Forelimb muscle (tissue), 1 donor: Measurements from ENCODE around the gene DGKH. TPM values are rescaled to one million over a fixed set of nuclear protein-coding genes. Genes with fewer than 3 reads are reported as not detected.
"Not testable (repeated sequence)": the region's sequence is repeated elsewhere in the genome, so short reads cannot be mapped to it uniquely, and the experiment has no call there.

ENCODE experiments used
- DNase-seq: peaks from one replicate; pipeline ENCODE4 v3.0.0-alpha.2; 2013; ENCODE audit warnings: low read depth
- polyA plus RNA-seq: library from polyadenylated mRNA; unstranded; fragments of 120-200 nt; gene quantifications from one replicate; pipeline ENCODE4 v1.2.1, GENCODE V29; 2013; ENCODE audit not compliant: insufficient read length

DGKH gene
- polyA plus RNA-seq, 1 donor = 3.1 TPM

DNA sequence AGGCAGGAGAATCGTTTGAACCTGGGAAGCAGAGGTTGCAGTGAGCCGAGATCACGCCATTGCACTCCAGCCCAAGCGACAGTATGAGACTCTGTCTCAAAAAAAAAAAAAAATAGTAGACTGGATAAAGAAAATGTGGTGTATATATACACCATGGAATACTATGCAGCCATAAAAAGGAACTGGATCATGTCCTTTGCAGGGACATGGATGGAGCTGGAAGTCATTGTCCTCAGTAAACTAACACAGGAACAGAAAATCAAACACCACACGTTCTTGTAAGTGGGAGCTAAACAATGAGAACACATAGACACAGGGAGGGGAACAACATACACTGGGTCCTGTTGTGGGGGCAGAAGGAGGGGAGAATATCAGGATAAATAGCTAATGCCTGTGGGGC, 178.3 kb downstream of the DGKH start:
- DNase-seq = not testable (repeated sequence)

DNA sequence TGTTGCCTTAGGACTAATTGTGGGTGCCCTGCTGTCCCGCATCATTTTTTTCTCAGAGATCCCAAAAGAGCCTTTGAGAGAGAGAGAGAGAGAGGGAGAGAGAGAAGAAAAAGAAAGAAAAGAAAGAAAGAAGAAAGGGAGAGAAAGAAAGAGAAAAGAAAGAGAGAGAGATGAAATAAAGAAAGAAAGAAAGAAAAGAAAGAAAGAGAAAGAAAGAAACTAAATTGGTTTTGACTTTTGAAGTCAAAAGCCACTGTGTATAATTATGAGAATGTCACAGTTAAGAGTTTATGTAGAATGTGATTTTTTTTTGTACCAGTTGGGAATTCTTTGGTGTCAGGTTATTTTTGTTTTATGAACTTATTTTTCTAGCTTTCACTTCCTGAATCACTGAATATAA, 180.1 kb downstream of the DGKH start:
- no peak for DNase-seq

DNA sequence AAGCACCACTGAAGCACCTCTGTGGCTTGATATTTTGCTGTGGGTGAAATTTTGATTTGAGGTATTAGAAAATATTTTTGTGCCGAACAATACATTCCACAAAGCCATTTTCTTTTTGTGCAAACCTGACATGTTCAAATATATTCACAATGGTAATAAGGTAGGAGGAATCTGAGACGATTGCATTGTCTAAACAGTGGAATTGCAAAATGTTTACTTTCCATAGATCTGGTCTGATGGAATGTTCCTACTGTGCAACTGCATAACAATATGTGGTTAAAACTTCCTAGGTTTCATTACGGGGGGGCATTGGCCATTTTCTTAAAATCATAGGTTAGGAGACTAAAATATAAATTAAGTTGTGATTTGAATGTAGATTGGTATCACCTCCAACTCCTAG, 180.8 kb downstream of the DGKH start:
- DNase-seq = no peak

DNA sequence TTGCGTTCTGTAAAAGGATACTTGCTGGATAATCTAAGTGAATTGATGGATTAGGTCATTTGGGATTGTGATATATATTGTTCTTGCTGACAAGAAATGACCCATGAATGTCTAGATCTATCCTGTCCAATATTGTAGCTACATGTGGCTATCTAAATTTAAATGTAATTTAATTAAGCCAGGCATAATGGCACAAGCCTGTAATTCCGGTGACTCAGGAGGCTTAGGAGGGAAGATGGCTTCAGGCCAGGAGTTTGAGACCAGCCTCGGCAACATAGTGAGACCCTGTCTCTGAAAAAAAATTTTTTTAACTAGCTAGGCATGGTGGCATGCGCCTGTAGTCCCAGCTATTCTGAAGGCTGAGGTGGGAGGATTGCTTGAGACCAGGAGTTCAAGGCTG, 184.2 kb downstream of the DGKH start:
- no peak for DNase-seq

DNA sequence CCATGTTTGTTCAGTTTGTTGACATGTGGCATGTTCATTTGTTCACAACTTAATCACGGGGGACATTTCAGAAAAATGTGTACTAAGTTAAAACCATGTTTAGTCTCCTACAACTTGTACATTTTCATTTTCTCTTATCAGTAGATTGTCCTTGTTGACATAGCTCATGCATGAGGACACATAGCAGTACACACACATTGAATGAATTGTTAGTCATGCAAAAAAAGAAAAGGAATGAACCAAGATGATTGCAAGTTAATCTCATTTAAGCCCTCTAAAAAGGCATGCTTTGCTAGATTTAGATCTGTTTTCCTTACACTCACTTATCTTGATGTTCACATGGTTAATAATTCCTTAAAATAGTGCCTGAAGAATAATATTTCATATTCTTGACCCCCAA, 185.3 kb downstream of the DGKH start:
- DNase-seq = no peak

DNA sequence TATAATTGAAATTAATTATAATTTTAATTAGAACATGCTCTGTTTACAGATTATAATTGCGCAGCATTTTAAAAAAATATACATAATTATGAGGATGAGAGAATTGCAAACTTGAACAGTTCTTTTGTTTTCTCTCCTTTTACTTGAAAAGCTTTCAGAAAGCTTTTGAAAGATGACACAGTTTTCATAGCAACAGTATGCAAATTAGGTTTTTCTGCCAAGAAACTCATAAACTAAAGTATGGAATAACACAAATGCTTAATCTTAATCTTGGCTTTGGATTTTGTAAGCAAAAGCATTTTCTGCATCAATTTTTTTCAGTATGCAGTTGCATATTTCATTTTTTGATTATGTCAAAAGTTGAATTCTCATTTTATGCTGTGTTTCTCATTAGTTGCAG, 190.7 kb downstream of the DGKH start:
- no peak for DNase-seq

DNA sequence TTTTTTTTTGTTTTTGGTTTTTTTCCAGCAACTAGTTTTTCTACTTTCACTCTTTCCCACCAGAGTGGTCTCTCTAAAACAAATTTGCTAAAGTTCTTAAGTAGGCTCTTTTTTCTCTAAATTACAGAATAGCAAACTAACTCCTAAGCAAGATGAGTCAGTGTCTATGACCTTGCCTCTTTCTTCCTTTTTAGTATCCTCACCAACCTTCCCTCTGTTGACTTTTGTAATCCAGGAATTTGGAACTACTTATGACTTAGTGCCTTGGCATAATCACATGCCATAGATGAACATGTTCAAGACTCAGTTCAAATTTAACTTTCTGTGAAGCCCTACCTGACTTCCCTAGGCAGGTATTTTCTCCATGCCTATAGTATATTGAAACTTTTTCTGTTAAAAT, 191.2 kb downstream of the DGKH start:
- DNase-seq = no peak

DNA sequence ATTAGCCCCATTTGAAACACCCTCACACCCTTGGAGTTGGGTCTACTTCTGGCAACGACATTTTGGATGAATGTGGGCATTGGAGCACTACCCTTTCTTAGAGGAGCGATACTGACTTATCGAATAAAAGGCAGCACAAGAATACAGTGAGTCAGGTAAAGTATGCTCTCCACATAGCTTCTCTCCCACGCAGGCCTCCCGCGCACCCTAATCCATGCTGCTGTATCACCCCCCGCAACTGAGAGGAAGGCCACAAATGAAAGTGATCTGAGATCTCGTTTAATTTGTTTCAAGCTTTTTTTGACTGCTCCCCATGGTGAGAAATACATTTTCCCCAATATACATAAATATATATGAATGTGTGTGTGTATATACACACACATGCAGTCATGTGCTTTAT, 198.1 kb downstream of the DGKH start:
- no peak for DNase-seq

DNA sequence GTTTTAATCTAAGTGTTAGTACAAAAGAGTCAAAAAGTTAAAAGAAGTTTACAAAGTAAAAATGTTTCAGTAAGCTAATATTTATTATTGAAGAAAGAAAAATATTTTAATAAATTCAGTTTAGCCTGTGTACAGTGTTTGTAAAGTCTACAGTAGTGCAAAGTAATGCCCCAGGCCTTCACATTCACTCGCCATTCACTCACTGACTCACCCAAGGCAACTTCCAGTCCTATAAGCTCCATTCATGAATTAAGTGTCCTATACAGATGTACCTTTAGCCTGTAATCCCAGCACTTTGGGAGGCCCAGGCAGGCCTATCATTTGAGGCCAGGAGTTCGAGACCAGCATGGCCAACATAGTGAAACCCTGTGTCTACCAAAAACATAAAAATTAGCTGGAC, 199.4 kb downstream of the DGKH start:
- no peak for DNase-seq

DNA sequence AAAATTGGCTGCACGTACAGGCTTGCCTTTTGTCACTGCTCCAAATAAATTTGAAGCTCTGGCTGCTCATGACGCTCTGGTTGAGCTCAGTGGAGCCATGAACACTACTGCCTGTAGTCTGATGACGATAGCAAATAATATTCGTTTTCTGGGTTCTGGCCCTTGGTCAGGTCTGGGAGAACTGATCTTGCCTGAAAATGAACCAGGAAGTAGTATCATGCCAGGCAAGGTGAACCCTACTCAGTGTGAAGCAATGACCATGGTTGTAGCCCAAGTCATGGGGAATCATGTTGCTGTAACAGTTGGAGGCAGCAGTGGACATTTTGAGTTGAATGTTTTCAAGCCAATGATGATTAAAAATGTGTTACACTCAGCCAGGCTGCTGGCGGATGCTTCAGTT, 207.4 kb downstream of the DGKH start:
- DNase-seq = no peak

DNA sequence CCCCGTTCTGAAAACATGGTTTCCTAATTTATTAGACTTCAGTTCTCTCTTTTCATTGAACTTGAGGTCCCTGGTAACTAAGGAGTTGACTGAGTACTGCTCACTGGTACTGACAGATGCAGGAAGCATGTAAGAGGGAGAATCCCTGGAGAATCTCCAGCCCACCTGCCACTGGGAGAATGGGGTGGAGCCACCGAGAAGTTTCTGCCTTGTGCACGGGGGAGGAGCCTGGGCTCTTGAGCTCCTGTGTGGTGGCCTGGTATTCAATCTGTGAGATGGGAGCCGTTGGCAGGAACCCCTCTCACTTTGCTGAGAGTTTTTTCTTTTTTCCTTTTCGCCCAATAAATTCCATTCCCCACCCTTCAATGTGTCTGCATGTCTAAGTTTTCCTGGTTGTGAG, 210.3 kb downstream of the DGKH start:
- no peak for DNase-seq

DNA sequence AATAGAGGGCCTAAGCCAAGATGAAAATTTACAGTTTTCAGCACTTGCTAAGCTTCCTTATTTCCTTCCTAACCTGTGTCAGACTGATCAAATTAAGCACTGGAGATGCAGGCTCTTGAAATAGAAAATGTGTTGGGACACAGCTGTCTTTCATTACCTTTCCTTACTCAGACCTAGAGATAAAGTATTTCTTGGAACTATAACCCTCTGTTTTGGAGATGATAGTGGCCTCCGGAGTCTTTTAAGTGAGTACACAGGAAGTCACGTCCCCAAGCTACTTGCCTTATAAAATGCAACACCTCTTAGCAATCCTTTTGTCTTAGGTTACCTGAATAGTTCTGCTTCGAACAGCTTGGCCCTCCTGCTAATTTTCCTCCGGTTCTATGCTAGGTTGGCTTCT, 211.1 kb downstream of the DGKH start:
- DNase-seq = no peak

DNA sequence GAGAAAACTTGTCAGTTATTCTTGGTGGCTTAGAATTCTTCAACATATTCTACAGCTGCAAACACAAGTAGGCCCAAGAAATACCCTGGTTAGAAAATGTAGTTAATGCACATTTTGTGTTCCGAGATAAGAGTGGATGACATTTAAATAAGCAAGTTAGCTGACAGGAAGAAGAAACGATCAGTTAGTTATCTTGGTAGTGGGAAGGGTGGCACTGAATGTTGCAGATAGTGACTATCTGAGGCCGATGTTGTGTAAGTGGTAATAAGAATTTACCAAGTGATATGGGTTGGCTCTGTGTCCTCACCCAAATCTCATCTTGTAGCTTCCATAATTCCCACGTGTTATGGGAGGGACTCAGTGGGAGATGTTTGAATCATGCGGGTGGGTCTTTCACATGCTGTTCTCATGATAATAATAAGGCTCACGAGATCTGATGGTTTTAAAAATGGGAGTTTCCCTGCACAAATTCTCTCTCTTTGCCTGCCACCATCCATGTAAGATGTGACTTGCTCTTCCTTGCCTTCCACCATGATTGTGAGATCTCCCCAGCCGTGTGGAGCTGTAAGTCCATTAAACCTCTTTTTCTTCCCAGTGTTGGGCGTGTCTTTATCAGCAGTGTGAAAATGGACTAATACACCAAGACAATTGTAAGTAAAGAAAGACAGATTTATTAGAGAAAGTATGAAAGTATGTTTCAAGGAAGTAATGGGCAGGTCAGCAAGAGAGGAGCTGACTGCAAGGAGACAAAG, 212.6 kb downstream of the DGKH start:
- DNase-seq = no peak

DNA sequence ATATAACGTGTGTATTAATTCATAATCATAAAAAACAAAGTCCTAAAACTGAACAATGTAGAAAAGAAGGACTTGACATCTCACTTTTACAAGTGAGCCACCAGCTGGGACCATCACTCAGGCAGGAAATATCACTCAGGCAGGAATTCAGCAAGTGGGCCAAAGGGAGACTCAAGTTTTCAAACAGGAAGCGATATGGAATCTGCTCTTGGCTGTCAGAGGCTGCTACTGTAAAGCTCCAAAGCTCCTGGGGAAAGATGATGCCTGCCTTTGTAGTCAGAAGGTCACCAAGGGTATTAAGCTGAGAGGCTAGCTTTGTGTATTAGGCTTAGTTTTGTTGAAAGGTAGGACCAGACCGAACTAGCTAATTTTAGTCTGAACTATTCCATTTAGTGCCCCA, 218.0 kb downstream of the DGKH start:
- DNase-seq = no peak

DNA sequence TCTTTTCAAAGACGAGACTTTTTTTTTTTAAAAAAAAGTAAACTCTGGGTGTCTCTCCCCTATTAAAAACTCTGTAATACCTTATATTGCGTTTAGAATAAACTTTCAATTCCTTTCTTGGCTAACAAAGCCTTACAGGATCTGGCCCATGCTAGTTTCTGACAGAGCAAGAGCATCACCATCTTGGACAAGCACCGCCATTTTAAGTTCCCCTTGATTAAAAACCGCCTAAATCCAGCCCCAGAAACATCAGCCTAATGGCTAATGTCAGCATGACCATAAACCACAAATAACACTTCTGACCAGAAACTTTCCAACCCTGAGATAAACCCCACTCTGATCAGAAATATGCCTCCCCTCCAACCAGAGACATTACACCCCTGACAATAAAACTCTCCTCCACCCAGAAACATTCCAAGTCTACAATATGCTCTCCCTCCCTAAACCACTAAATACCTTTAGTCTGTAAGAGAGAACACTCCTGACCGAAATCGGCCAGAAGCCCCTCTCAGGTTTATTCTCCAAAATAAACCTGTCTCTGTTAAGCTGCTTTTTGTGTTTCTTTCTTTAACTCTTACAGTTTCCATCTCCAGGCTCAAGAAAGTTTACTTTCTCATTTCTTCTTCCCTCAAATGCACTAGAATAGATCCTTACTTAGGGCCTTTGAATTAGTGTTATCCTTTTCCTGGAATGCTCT, 221.9 kb downstream of the DGKH start:
- no peak for DNase-seq

DNA sequence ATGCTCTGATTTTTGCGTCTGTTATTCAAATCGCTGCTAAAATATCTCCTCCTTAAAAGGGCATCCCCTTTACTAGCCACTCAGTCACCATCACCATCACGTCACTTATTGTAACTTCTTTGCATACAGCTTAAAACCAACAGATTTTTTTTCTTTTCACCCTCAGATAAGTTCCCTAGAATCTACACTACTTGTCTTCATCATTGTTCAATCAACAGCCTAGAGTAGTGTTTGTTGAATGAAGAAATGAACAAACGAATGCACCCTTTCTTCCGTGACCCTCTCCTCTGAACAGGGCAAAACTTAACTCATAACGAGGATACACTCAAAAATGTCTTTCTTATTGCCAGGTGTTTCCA, 222.4 kb downstream of the DGKH start:
- no peak for DNase-seq

DNA sequence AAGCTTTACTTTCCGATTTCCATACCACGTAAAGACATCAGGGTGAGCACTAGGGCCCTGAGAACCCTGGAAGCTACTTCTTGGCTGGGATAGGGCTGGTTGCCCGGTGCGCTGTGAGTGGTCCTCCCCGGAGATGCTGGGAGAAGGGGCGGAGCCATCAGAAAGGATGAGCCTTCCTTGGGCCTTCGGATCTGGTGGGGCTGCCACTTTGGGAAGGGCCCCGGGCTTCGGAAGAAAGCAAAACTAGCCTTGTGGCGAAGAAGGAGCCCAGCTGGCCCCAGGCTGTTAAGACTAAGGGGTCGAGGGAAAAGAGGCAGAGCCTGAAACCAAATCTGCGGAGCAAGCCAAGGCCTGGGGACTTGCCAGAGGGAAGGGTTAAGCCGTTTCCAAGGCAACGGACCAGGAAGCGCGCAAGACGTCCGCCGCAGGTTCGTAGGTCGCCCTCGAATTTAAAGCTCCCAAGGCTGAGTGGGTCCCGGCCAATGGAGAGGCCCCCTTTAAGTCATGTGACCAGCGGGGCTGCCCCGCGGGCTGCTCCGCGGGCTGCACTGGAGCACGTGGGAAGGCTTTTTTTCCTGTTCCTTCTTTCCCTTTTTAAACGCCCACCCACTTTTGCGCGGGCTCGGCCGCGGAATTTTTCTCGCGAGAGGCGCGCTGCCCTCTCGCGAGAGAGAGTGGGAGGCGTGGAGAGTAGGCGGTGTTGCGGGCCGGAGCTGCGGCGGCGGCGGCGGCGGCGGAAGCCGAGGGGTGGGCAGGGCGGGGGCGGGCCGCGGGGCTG, 223.1 kb downstream of the DGKH start:
- DNase-seq = peak; percentile 96

DNA sequence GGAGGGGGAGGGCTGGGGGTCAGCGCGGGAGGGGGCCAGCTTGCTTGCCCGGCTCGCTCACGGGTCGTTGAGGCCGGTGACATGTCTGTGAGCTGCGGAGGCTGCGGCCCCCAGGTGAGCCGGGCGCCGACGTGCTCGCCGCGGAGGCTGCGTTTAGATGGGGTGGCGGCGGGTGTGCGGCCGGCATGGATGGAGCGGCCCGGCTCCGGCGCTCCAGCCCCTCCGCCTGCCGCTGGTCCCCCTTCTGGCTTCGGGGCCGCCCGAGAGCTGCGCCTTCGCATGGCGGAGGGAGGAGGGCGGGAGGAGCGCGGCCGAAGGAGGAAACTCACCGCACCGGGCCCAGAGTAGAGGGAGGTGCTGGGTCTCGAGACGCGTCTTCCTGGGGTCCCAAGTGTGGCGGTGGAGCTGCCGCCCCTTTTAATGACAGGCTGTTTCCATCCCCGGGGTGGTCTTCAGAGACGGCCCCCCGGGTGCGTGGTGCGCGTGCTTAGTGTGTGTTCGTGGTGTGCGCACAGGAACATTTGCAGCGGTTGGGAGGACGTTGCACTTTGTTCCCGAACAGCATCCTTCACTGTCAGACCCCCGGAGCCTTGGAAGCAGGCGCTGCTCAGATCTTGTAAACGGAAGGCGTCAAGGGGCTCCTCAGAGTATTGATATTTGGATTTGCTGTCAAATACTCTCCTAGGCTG, 223.8 kb downstream of the DGKH start, which contains the start of gene AKAP11:
TSS of gene AKAP11 (plus strand) at position 38 of the 689 bp plus-strand sequence. CDS start 14,197 bp downstream, outside the sequence.
- no peak for DNase-seq

DNA sequence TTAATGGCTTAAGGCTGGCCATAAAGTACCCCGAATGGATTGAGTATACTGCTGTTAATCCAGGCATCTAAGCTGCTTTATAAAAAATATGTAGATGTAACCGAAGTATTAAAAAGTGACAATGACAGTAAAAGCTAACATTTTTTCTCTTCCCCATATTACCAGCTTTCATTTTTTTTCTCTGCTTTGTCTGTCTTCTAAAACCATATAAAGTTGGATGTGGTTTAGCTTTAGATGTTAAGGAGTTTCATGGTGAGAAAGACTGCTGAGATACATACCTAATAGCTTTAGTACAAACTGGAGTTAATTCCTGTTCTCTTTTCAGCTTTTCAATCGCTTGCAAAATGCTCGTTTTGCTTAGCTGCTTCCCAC, 224.3 kb downstream of the DGKH start:
- no peak for DNase-seq

DNA sequence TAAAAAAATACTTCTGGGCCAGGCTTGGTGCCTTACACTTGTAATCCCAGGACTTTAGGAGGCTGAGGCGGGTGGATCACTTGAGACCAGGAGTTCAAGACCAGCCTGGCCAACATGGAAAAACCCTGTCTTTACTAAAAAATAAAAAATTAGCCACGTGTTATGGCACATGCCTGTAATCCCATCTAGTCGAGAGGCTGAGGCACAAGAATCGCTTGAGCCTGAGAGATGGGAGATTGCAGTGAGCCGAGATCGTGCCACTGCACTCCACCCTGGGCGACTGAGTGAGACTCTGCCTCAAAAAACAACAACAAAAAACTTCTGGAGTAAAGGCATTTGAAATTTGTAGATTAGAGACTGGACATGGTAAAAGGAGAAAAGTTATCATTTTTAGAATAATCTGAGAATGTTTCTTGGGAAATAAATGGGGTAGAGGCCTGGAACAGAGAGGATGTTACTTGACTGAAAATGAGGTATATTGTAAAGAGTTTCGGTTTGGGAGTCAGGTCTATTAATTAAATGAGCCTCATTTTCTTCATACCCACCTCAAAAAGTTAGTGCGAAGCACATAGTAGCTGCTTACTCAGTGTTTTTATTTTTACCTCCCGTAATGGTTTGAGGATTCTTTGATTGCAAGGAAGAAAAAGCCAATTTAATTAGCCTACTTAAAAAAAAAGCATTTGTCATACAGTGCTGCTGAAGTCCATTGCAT, 226.1 kb downstream of the DGKH start:
- DNase-seq = no peak

DNA sequence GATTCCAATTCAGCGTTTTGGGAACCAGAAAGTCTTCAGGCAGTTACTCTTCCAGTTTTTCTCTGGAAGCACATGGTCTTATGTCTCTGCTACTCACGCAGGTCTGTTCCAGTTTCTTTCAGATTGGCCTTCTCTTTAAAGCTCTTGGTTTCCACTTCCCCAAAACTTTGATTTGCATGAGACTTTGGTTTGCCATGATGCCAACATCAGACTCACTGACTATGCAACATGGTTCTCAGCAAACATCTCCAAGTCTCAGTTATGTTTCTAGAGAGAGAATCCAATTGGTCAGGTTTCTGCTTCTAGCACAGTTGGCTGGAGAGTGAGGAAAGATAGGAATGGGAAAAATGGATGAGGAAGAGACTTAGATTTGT, 226.6 kb downstream of the DGKH start:
- no peak for DNase-seq

DNA sequence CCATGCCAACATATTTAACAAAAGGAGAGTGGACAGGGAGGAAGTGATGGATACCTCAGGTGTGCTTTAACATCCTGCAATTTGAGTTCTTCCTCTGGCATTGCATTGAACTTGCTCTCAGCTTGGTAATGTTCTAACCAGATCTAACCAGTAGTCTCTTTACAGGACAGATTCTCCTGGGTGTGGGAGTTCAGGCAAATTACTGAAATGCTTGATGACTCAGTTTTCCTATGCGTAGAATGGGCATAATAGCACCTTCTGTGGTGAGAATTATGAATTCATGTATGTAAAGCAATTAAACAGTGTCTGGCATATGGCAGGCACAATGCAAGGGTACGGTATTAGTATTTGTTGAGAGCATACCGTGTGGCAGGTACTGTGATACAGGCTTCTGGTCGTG, 227.1 kb downstream of the DGKH start:
- DNase-seq = no peak
